Right forelimb (tissue), 1 donor: ENCODE results near the gene TGFB1.
"Not testable (repeated sequence)": the region's sequence is repeated elsewhere in the genome, so short reads cannot be mapped to it uniquely, and the experiment has no call there.

Experiments
- DNase-seq: peaks from one replicate; pipeline ENCODE4 v3.0.0-alpha.2; 2018

The TGFB1 gene

DNA sequence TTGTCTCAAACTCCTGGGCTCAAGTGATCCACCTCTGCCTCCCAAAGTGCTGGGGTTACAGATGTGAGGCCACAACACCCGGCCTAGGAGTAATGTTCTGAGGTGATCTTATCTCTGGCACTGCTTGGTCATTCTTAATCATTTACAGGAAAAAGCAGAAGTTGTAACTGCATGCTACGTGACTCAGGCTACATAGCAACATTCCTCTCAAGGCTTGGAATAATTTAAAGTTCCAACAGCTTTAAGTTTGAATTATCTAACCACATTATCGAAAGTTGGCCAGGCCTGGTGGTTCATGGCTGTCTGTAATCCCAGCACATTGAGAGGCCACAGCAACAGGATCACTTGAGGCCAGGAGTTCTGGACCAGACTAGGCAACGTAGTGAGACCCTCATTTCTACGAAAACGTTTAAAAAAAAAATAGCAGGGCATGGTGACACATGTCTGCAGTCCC, 14.2 kb upstream of the TGFB1 start:
- DNase-seq = no peak

DNA sequence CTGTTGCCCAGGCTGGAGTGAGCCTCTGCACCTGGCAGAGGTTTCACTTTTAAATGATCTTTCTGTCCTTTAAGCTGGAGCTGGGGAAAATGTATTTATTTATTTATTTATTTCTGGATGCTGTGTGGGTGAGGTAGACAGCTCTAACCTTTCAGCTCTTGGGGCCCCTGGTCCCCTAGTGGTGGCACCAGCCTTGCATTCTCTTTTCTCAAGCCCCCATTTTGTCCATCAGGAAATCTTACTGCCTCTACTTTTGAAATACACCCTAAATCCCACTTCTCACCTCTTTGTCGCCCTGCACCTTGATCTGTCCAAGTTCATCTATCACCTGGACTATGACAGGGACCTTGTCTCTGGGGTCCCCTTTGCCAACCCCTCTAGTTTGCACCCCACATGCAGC, 12.4 kb upstream of the TGFB1 start:
- no peak for DNase-seq

DNA sequence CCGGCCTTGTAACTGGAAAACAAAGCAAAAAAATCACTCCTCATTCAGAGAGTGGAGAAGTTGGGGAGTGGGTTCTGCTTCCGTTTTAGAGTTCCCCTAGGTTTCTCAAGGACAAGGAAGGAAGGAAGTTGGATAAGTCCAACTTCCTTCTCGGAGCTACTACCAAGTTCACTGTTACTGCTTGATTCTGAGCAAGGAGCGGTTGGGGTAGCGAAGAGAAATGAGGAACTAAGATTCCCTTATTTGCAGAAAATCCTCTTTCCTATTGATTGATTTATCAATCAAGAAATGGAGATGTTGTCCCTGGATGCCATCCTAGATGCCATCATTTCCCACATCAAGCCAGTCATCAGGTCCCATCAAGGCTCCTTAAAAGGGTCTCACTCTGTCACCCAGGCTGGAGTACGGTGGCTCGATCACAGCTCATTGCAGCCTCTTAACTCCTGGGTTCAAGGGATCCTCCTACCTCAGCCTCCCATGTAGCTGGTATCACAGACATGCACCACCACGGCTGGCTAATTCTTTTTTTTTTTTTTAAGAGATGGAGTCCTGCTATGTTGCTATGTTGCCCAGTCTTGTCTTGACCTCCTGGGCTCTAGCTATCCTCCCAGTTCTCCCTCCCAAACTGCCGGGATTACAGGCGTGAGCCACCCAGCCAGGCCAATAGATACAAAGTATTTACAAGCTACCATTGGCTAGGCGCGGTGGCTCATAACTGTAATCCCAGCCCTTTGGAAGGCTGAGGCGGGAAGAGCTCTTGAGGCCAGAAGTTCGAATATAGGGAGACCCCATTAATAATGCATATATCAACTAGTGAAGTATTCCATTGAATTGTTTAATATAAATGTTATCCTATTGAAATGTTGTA, 11.0 kb upstream of the TGFB1 start:
- no peak for DNase-seq

DNA sequence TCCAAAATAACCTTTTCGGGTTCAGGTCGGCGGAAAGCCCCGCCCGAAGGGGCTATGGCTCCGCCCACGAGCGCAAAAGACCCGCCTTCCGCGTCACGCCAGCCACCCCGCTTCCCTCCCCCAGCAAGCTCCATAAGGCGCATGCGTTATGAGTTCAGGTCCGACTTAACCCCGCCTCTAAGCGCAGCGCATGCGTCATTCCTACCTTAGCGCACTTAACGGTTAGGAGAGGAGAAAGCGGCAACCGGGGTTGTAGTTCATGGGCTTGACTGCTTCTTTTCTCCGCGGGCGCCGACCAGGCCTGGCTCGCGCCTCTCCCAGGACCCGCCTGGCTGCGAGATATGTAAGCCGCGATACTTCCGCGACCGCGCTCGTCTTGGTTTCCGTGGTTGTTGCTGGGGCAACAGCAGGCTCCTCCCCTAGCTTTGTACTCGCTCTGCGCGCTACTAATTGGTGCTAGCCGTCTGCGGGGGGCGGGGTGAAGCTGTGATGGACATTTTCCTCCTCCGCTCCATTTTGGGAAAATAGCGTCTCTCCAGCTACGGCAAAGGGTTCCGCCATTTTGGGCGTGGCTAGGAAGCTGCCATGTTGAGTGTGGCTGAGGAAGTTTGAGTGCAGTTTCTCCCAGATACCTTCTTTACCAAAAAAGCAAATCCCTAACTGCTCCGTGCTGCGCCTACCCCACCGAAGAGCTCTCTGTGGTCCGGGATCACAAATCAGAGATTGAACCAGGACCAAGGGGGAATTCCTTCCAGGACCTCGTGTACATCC, 10.2 kb upstream of the TGFB1 start, which contains the start of gene B9D2:
TSS of gene B9D2 (minus strand) at position 397 of the 771 bp plus-strand sequence. CDS start 630 bp downstream, outside the sequence.
- peak; percentile 98 for DNase-seq

DNA sequence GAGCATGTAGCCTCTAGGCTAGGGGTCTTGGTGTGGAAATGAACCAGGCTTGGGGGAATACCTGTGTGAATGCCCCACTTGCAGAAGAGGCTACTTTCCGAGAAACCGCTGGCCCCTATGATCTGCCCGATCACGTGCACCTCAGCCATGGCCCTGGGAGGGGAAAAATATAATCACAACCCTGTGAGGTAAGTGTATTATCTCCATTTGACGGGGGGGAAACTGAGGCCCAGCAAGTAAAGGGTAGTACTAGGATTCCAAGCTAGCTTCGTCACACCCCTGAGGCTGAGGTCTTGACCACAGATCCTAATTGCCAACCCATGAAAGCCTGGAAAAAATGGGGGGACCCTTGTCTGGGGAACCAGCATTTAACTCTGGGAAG, 9.6 kb upstream of the TGFB1 start:
- no peak for DNase-seq

DNA sequence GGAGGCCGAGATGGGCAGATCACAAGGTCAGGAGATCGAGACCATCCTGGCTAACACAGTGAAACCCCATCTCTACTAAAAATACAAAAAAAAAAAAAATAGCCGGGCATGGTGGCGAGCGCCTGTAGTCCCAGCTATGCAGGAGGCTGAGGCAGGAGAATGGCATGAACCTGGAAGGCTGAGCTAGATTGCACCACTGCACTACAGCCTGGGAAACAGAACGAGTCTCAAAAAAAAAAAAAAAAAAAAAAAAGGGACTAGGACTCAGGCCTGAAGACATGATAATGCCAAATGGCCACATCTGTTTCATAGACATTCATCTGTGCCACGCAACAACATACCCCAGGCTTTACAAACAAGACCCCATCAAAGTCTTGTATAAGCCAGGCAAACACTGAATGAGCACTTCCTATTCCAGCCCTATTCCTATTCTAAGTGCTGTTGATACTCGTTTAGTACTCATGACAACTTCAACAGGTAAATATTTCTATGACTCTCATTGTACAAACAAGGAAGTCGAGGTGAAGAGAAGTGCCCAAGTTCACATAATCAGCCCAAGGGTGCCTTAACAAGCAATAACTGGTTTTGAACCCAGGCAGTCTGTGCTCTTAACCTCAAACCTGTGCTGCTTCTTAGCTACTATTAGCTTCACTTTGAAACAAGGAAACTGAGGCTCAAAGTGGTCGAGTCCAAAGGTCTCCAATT, 8.6 kb upstream of the TGFB1 start:
- DNase-seq = no peak

DNA sequence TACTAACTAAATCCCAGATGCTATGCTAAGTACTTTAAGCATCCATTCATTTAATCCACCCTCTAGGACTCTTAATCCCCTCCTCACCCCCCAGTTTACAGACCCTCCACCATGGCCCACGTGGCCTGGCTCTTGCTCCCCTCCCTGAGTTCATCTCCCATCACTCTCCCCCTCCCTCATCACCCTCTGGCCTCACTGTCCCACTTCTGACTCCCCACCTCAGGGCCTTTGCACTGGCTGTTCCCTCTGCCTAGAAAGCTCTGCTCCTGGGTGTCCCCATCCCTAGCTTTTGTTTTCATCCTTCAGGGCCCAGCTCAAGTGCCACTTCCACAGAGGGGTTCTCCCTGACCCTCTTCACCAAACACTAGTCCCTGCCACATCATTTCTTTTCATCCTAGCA, 6.0 kb upstream of the TGFB1 start:
- no peak for DNase-seq

DNA sequence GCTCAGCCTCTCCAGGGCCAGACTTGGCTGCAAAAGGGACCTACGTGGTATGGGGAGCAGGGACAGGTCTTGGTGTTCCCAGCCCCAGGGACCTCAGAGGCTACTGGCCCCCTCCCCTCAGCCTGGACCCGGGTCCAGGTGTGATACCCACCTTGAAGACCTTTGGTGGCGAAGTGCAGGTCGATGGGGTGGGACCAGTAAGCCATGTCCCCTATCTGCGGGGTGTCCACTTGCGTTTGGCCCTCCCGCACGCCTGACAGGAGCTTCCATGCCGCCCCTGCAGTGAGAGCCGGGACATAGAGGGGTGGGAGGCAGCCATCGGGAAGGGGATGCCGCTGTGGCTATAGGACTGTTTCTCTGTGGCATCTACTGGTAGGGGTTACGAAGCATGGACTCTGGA, 4.0 kb upstream of the TGFB1 start:
- no peak for DNase-seq

DNA sequence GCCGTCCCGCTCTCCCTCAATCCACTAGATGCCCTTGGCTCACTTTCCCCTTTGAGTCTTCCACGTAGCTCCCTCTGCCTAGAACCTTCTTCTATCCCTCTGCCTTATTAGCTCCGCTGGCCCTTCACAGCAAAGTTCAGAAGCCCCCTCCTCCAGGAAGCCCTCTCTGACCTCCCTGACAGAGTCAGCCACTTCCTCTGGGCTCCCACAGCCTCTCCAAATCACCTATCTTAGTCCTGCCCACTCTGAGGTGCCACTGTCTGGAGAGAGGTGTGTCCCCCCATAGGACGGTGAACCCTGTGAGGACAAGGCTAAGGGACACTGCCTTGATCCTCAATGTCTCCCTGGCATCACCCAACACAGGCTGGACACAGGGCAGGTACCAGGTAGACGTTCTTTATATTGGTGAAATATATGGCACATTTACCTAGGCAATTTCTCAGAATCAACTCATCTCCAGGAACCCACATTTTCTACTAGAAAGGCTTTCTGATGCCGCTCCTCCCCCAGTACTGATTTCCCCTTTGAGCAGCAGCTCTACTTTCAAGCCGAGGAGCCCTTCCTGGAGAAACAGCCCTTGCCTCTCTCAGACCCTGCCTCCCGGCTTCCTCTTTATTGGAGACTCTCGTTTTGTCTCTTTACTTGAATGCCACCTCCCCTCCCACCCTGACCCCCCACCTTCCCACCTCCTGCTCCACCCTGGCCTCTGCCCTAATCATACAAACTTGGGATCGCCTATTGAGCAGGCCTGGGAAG, 3.4 kb upstream of the TGFB1 start:
- no peak for DNase-seq

DNA sequence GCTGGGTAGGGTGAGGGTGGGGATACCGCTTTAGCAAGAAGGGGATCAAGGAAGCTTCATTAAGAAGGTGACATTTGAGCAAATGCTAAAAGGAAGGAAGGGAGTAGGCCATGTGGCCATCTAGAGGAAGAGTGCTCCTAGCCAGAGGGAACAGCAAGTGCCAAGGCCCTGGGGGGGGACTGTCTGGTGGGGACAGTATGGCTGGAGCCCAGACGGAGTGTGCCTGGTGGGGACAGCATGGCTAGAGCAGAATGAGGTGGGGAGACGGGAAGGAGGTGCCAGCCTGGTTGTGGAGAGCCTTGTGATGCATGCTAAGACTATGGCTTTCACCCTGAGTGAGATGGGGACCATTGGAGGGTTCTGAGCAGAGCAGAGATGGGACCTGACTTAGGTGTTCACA, 2.1 kb upstream of the TGFB1 start:
- no peak for DNase-seq

DNA sequence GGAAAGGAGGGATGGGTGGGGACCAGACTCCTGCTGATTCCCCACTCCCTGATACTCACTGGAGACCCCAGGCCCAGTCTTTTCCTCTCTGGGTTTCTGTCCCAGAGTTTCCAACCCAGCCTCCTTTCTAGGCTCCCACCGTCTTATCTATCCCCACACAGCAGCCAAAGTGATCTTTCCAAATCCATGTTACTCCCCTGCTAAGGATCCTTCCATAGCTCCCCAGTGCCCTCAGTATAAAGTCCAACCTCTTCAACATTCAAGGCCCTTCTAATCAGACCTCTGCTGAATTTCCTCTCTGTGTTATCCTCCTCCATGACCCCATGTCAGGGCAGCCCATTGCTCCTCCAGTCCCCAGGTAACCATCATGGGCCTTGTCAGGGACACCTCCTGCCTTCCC, 1.3 kb upstream of the TGFB1 start:
- DNase-seq = no peak

DNA sequence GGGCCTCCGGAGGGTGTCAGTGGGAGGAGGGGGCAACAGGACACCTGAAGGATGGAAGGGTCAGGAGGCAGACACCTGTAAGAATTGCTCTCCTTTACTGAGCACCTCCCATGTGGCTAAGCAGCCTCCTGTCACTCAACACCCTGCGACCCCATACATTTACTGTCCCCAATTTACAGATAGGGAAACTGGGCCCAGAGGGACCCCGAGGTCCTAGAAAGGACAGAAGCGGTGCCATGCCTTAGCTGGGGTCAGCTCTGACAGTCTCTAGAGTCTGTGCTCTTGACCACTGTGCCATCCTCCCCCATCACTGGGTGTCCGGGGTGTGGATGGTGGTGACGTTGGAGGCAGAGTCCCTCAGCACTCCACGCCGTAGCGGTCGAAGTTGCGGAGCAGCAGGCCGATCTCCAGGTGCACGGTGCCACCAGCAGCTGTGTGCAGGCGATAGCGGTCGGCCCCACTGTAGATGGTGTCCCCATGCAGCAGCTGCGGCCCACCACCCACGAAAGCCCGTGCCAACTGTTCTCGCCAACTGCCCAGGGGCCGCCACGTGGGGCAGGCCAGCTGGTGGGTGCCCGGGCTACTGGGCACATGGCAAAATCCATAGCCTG, 726 bp upstream of the TGFB1 start:
- no peak for DNase-seq

DNA sequence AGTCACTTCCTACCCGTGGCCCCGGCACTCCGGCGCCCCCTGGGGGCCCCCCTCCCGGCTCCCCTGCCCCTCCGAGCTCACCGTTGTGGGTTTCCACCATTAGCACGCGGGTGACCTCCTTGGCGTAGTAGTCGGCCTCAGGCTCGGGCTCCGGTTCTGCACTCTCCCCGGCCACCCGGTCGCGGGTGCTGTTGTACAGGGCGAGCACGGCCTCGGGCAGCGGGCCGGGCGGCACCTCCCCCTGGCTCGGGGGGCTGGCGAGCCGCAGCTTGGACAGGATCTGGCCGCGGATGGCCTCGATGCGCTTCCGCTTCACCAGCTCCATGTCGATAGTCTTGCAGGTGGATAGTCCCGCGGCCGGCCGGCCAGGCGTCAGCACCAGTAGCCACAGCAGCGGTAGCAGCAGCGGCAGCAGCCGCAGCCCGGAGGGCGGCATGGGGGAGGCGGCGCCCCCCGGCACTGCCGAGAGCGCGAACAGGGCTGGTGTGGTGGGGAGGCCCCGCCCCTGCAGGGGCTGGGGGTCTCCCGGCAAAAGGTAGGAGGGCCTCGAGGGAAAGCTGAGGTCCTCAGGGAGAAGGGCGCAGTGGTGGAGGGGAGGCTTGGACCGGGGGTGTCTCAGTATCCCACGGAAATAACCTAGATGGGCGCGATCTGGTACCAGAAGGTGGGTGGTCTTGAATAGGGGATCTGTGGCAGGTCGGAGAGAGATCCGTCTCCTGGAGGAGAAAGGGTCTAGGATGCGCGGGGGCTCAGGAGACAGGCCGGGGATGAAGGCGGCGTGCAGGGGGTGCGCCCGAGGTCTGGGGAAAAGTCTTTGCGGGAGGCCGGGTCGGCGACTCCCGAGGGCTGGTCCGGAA, 885 bp downstream of the TGFB1 start:
- DNase-seq = peak; percentile 66

DNA sequence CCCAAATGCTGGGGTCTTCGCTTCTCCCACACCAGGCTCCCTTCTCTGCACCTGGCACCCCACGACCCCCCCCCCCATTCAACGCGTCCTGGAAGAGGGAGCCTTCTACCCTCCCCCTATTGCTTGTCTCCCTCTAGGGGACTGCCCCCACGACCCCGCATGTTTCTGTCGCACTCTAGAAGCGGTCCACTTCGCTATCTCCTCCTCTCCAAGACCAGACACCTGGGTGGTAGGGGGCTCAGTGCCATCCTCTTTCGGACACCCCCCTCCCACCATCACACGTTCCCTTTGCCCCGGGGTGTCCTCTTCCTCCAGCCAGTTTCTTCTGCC, 1.5 kb downstream of the TGFB1 start:
- DNase-seq = no peak

DNA sequence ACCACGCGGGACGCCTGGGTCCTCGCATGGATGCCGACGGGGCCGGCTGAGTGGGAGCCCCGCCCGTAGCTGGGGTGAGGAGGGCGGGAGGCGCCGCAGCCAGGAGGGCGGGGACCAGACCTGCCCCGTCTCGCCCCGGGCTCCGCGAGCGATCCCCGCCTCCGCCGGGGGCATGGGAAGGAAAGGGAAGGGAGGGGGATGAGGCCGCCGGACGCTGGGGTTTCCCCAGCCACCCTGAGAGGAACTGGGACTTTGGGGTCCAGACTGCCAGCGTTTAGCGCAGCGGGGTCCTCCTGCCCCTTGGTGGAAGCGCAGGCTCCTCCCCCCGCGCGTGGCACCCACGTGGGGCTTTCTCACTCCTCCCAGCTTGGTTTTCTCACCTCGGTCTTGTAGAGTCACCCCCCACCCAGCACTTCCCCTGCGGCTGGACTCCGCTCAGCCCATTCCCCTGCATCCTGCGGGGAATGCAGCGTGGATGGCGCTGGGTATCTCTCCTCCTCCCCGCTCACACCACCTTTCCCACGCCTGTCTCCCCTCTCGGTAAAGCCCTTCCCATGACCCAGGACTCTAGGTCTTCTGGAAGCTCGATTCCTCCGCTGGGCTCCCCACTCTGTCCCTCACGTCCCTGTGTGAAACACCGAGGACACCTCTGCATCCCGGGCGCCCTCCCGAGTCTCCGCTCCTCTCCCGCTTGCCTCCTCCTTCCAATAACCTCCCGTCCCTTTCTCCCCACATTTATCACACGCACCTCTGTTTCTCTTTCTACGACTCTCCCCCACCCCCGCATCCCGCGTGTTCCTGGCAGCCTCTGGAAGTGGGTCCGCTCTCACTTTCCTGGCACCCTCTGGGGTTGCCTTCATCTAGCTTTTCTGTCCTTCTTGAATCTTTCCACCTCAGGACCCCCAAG, 2.1 kb downstream of the TGFB1 start:
- DNase-seq = peak; percentile 64

DNA sequence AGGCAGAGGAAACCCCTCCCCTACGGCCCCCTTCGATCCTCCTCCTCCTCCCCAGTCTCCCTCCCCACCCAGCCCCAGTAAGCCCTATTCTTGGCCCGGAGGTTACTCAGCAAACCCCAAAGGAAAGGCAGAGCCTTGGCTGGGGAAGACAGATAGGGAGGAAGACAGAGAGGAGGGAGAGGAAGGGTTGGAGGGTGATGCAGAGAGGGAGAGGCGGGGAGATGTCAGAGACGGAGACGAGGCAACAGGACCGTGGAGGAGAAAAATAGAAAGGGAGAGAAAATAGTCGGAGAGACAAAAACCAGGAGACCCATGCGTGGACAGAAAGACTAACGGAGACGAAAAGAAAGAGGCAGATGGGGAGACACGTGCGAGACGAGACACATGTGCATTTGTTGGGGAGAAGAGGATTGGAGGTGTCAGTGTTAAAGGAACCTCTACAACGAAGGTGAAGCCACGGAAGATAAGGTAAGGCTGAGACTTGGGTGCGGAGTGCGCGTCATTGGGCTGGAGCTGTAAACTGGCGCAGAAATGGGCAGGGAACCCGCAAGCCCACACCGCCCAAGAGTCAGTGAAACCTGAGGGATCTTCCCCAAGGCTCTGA, 2.9 kb downstream of the TGFB1 start:
- no peak for DNase-seq

DNA sequence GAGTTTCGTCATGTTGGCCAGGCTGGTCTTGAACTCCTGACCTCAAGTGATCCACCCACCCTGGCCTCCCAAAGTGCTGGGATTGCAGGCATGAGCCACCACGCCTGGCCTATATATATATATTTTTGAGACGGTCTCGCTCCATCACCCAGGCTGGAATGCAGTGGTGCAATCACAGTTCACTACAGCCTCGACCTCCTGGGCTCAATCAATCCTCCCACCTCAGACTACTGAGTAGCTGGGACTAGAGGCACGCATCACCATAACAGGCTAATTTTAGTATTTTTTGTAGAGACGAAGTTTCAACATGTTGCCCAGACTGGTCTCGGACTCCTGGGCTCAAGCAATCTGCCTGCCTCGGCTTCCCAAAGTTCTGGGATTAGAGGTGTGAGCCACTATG, 6.8 kb downstream of the TGFB1 start:
- DNase-seq = not testable (repeated sequence)

DNA sequence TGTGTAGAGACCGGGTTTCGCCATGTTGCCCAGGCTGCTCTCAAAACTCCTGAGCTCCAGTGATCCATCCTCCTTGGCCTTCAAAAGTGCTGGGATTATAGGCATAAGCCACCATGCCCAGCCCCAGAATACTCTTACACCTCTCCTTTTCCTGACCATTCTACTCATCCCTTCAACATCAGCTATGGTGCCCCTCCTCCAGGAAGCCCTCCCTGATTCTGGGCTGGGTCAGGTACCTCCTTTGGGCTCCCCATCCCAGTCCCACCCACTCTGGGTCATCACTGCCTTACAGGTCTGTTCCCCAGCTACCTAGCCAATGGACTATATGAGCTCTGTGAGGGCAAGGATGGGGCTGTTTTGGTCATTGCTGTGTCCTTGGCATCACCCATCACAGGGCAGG, 9.6 kb downstream of the TGFB1 start:
- DNase-seq = no peak

DNA sequence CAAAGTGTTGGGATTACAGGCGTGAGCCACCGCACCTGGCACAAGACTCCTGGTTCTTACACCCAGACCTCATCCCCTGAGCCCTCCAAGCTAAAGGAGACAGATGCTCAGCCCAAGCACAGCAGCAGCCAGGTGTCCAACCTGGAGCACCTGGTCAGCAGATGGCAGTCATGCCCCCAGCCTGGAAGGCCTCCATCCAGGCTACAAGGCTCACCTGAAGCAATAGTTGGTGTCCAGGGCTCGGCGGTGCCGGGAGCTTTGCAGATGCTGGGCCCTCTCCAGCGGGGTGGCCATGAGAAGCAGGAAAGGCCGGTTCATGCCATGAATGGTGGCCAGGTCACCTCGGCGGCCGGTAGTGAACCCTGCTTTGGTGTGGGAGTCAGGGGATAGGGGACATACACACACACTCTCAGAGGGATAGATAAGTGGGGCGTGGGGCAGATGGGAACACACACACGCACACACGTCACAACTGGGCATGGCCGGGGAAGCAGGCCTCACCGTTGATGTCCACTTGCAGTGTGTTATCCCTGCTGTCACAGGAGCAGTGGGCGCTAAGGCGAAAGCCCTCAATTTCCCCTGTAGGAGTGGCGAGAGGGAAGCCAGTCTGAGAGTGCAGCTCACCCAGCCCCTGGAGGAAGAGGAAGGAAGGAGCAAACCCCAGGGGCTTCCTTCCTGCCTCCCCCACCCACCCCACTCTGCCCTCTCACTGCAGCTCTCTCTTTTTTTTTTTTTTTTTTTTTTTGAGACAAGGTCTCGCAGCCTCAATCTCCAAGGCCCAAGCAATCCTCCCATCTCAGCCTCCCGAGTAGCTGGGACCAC, 11.8 kb downstream of the TGFB1 start:
- no peak for DNase-seq
